Naive thymus-derived CD4-positive, alpha-beta T cell (primary cell): ENCODE data around the gene SIPA1L3. TPM values are rescaled to one million over a fixed set of nuclear protein-coding genes. Genes with fewer than 3 reads are reported as not detected.

Source experiments
- ATAC-seq: fragments of 150-1000 bp; cut with Tn5 transposase; 2 replicates; pipeline ENCODE4 v1.10.0; 2021; ENCODE audit warnings: mild to moderate bottlenecking, moderate library complexity
- CTCF ChIA-PET: fragments of 350-600 bp; sonication (Branson Sonifier 250); formaldehyde crosslinking; loops from one replicate; lab custom pipeline; 2021; ENCODE audit warnings: antibody characterized with exemption; lab: Charles Lee
- POLR2A ChIA-PET: fragments of 350-600 bp; sonication (Branson Sonifier 250); formaldehyde crosslinking; loops from one replicate; lab custom pipeline; 2021; ENCODE audit warnings: antibody characterized with exemption, inconsistent platforms; lab: Charles Lee
- DNase-seq, 9 donors: peaks; one replicate each; pipeline versions ENCODE4 v3.0.0 to v3.0.0-alpha.2; 2020 to 2022; ENCODE audit warnings: mixed read lengths in 1 of 9
- H3K27ac ChIP-seq: one replicate; pipeline ENCODE4 v1.7.0; 2013; ENCODE audit warnings: mild to moderate bottlenecking, low read depth, low read length, moderate library complexity
- H3K27me3 ChIP-seq, 2 donors: one replicate each; pipeline ENCODE4 v1.7.0; 2013; ENCODE audit warnings: low read length in 2 of 2, mild to moderate bottlenecking in 2 of 2, moderate library complexity in 2 of 2; ENCODE audit not compliant: control insufficient read depth in 2 of 2, insufficient read depth in 2 of 2
- H3K36me3 ChIP-seq, 3 experiments: 1 replicate in 2 of 3; 2 replicates in 1 of 3; pipeline ENCODE4 v1.7.0; 2013; ENCODE audit warnings: low read length in 3 of 3, mild to moderate bottlenecking in 3 of 3, moderate library complexity in 1 of 3; ENCODE audit not compliant: insufficient read depth in 3 of 3, control insufficient read depth in 2 of 3
- H3K4me1 ChIP-seq, 2 donors: one replicate each; pipeline ENCODE4 v1.7.0; 2013; ENCODE audit warnings: low read length in 2 of 2, mild to moderate bottlenecking in 2 of 2, moderate library complexity in 1 of 2; ENCODE audit not compliant: control insufficient read depth in 2 of 2, insufficient read depth in 2 of 2
- H3K4me3 ChIP-seq: 2 replicates; pipeline ENCODE4 v1.7.0; 2013; ENCODE audit warnings: mild to moderate bottlenecking, low read length
- H3K9me3 ChIP-seq, 3 experiments: 1 replicate in 2 of 3; 2 replicates in 1 of 3; pipeline ENCODE4 v1.7.0; 2013; ENCODE audit warnings: low read length in 3 of 3; ENCODE audit not compliant: control insufficient read depth in 2 of 3
- H3K27ac Mint-ChIP-seq, 9 donors: one replicate each; pipeline ENCODE4 v1.8.0; 2020 to 2022; ENCODE audit warnings: mixed read lengths in 9 of 9, mild to moderate bottlenecking in 8 of 9, moderate library complexity in 5 of 9, inconsistent platforms in 2 of 9
- H3K27me3 Mint-ChIP-seq, 5 donors: one replicate each; pipeline ENCODE4 v1.8.0; 2021 to 2022; ENCODE audit warnings: mixed read lengths in 5 of 5, mild to moderate bottlenecking in 1 of 5
- H3K36me3 Mint-ChIP-seq, 5 donors: one replicate each; pipeline ENCODE4 v1.8.0; 2020 to 2022; ENCODE audit warnings: mixed read lengths in 5 of 5, mild to moderate bottlenecking in 3 of 5, inconsistent platforms in 1 of 5
- H3K4me1 Mint-ChIP-seq, 7 donors: one replicate each; pipeline ENCODE4 v1.8.0; 2020 to 2022; ENCODE audit warnings: mixed read lengths in 7 of 7, mild to moderate bottlenecking in 3 of 7, inconsistent platforms in 1 of 7
- H3K4me3 Mint-ChIP-seq, 10 donors: one replicate each; pipeline ENCODE4 v1.8.0; 2020 to 2022; ENCODE audit warnings: mild to moderate bottlenecking in 10 of 10, mixed read lengths in 10 of 10, moderate library complexity in 6 of 10, inconsistent platforms in 2 of 10
- H3K9me3 Mint-ChIP-seq, 11 donors: one replicate each; pipeline ENCODE4 v1.8.0; 2020 to 2022; ENCODE audit warnings: mixed read lengths in 11 of 11, mild to moderate bottlenecking in 4 of 11, inconsistent platforms in 1 of 11, moderate library complexity in 1 of 11
- intact Hi-C, 2 donors: fragments of 100-400 bp; cut with micrococcal nuclease; formaldehyde crosslinking; loops; one replicate each; pipeline ENCODE4 v1.15.1; 2023
- polyA plus RNA-seq, 2 donors: library from polyadenylated mRNA; unstranded; fragments of 300-500 nt; fragmentation: Illumina TruSeq; gene quantifications; one replicate each; pipeline ENCODE4 v1.2.3, GENCODE V29; 2021
- total RNA-seq, 6 experiments: library from RNA in 5 of 6; stranded (reverse) in 5 of 6; gene quantifications; 1 replicate in 5 of 6; 2 replicates in 1 of 6; pipeline ENCODE4 v1.2.3 and lab custom pipeline; 2021 to 2026

The SIPA1L3 gene
- total and polyA plus RNA-seq, 7 experiments from 2014 or later, result 0.91 to 38.7 (median 22.5) TPM

GRCh38 chr19:38055010-38055409, 148.0 kb downstream of the SIPA1L3 start:
- Histone ChIP-seq H3K9me3 (no peaks in the 10 kb centered on the region), H3K36me3 (no peaks in the 10 kb centered on the region), H3K27me3 (no peaks in the 10 kb centered on the region), H3K27ac (no peak overlapping the region), H3K4me3 (no peak overlapping the region), H3K4me1 (peaks cover 0 to 6% of the 10 kb centered on the region in 2 donors)
- POLR2A ChIA-PET, result interaction anchor here (0.7 kb wide), 1 partner anchor 1278 kb away, joined by 4 read pairs; no protein-coding TSS in a partner anchor
- Mint-ChIP-seq H3K9me3 (peaks cover 0 to 7% (median 0%) of the 10 kb centered on the region in 11 donors), H3K4me3 (no peak overlapping the region), H3K27me3 (no peaks in the 10 kb centered on the region), H3K4me1 (peaks cover 0 to 16% (median 13%) of the 10 kb centered on the region in 7 donors), H3K36me3 (peaks cover 0 to 6% (median 5%) of the 10 kb centered on the region in 5 donors), H3K27ac (no peak overlapping the region)
- intact Hi-C loops, result no loop called here
- CTCF ChIA-PET, result interaction anchor here (0.6 kb wide), 1 partner anchor 176 kb away, joined by 3 read pairs; no protein-coding TSS in a partner anchor
- ATAC-seq (no peak), DNase-seq (no peak)

GRCh38 chr19:38055655-38056521, 148.9 kb downstream of the SIPA1L3 start:
- H3K4me3 ChIP-seq, result no peak overlapping the region
- H3K27ac ChIP-seq, result no peak overlapping the region
- Mint-ChIP-seq H3K4me3 (no peak overlapping the region), H3K27me3 (no peaks in the 10 kb centered on the region), H3K27ac (peak overlapping the region in 2 of 9 donors; percentile 0 to 59), H3K4me1 (peaks cover 0 to 20% (median 17%) of the 10 kb centered on the region in 7 donors), H3K9me3 (peaks cover 0 to 7% (median 0%) of the 10 kb centered on the region in 11 donors), H3K36me3 (peaks cover 0 to 6% (median 5%) of the 10 kb centered on the region in 5 donors)
- ATAC-seq (no peak), DNase-seq (no peak)
- no peaks in the 10 kb centered on the region for H3K27me3 ChIP-seq
- ChIA-PET CTCF (no interaction called here), POLR2A (interaction anchor here (0.8 kb wide), 1 partner anchor 460 kb away, joined by 3 read pairs; no protein-coding TSS in a partner anchor)
- H3K9me3 ChIP-seq, result no peaks in the 10 kb centered on the region
- H3K36me3 ChIP-seq, result no peaks in the 10 kb centered on the region
- intact Hi-C loops, result no loop called here
- peaks cover 0 to 9% of the 10 kb centered on the region in 2 donors for H3K4me1 ChIP-seq

GRCh38 chr19:38056646-38057045, 149.6 kb downstream of the SIPA1L3 start:
- CTCF ChIA-PET, result no interaction called here
- Histone ChIP-seq H3K27ac (no peak overlapping the region), H3K36me3 (no peaks in the 10 kb centered on the region), H3K4me3 (no peak overlapping the region), H3K4me1 (peaks cover 0 to 9% of the 10 kb centered on the region in 2 donors), H3K27me3 (no peaks in the 10 kb centered on the region), H3K9me3 (no peaks in the 10 kb centered on the region)
- Mint-ChIP-seq H3K9me3 (peaks cover 0 to 5% (median 0%) of the 10 kb centered on the region in 11 donors), H3K27ac (peak overlapping the region in 2 of 9 donors; percentile 0 to 11), H3K4me1 (peaks cover 0 to 23% (median 19%) of the 10 kb centered on the region in 7 donors), H3K36me3 (peaks cover 0 to 5% (median 5%) of the 10 kb centered on the region in 5 donors), H3K27me3 (no peaks in the 10 kb centered on the region), H3K4me3 (no peak overlapping the region)
- ATAC-seq (no peak), DNase-seq (no peak)
- POLR2A ChIA-PET, result interaction anchor here (0.8 to 1.8 kb wide), 2 partner anchors 8 to 460 kb away, joined by 3 to 8 read pairs; no protein-coding TSS in a partner anchor
- intact Hi-C loops, result no loop called here

GRCh38 chr19:38057959-38058690, 151.1 kb downstream of the SIPA1L3 start:
- Histone ChIP-seq H3K36me3 (no peaks in the 10 kb centered on the region), H3K27ac (no peak overlapping the region), H3K4me3 (no peak overlapping the region), H3K27me3 (no peaks in the 10 kb centered on the region), H3K4me1 (peaks cover 0 to 9% of the 10 kb centered on the region in 2 donors), H3K9me3 (no peaks in the 10 kb centered on the region)
- H3K27me3 Mint-ChIP-seq, result no peaks in the 10 kb centered on the region
- ATAC-seq, result no peak
- no peaks in the 10 kb centered on the region for H3K9me3 Mint-ChIP-seq
- intact Hi-C loops, result no loop called here
- H3K4me3 Mint-ChIP-seq, result no peak overlapping the region
- no peak for DNase-seq
- ChIA-PET POLR2A (interaction anchor here (1.8 to 2.5 kb wide), 2 partner anchors 9 kb away, joined by 8 to 22 read pairs; no protein-coding TSS in a partner anchor), CTCF (no interaction called here)
- H3K4me1 Mint-ChIP-seq, result peaks cover 0 to 23% (median 19%) of the 10 kb centered on the region in 7 donors
- peak overlapping the region in 7 of 9 donors; percentile 5 to 79 (median 58) for H3K27ac Mint-ChIP-seq
- peaks cover 0 to 2% (median 0%) of the 10 kb centered on the region in 5 donors for H3K36me3 Mint-ChIP-seq

GRCh38 chr19:38059897-38060296, 152.9 kb downstream of the SIPA1L3 start:
- CTCF ChIA-PET, result interaction anchor here (0.8 to 0.9 kb wide), 2 partner anchors 157 to 186 kb away, joined by 3 read pairs; no protein-coding TSS in a partner anchor
- Mint-ChIP-seq H3K4me3 (peak overlapping the region in 7 of 10 donors; percentile 29 to 73 (median 56)), H3K4me1 (peaks cover 0 to 23% (median 19%) of the 10 kb centered on the region in 7 donors), H3K9me3 (no peaks in the 10 kb centered on the region), H3K27me3 (no peaks in the 10 kb centered on the region), H3K27ac (peak overlapping the region; percentile 72 to 95 (median 88)), H3K36me3 (peaks cover 0 to 2% (median 0%) of the 10 kb centered on the region in 5 donors)
- Histone ChIP-seq H3K4me3 (no peak overlapping the region), H3K4me1 (peaks cover 0 to 9% of the 10 kb centered on the region in 2 donors), H3K36me3 (no peaks in the 10 kb centered on the region), H3K9me3 (no peaks in the 10 kb centered on the region), H3K27me3 (no peaks in the 10 kb centered on the region), H3K27ac (peak overlapping the region; percentile 51)
- ATAC-seq (peak; percentile 52), DNase-seq (peak in 5 of 9 donors; percentile 19 to 43 (median 29))
- intact Hi-C loops, result loop anchor here in 1 of 2 donors (1.0 kb wide), 1 partner anchor 11 kb away; no protein-coding TSS in a partner anchor
- POLR2A ChIA-PET, result interaction anchor here (2.5 kb wide), 1 partner anchor 10 kb away, joined by 22 read pairs; no protein-coding TSS in a partner anchor

GRCh38 chr19:38060331-38060730, 153.3 kb downstream of the SIPA1L3 start:
- Mint-ChIP-seq H3K27me3 (no peaks in the 10 kb centered on the region), H3K9me3 (no peaks in the 10 kb centered on the region), H3K27ac (peak overlapping the region; percentile 72 to 95 (median 88)), H3K4me3 (peak overlapping the region in 4 of 10 donors; percentile 37 to 73 (median 59)), H3K36me3 (peaks cover 0 to 2% (median 0%) of the 10 kb centered on the region in 5 donors), H3K4me1 (peaks cover 0 to 20% (median 19%) of the 10 kb centered on the region in 7 donors)
- ChIA-PET POLR2A (interaction anchor here (2.5 kb wide), 1 partner anchor 11 kb away, joined by 22 read pairs; no protein-coding TSS in a partner anchor), CTCF (interaction anchor here (0.8 to 0.9 kb wide), 2 partner anchors 157 to 186 kb away, joined by 3 read pairs; no protein-coding TSS in a partner anchor)
- Histone ChIP-seq H3K27me3 (no peaks in the 10 kb centered on the region), H3K36me3 (no peaks in the 10 kb centered on the region), H3K4me3 (no peak overlapping the region), H3K9me3 (no peaks in the 10 kb centered on the region), H3K27ac (peak overlapping the region; percentile 51), H3K4me1 (peaks cover 0 to 9% of the 10 kb centered on the region in 2 donors)
- ATAC-seq, result no peak
- DNase-seq, result no peak
- intact Hi-C loops, result loop anchor here in 1 of 2 donors (1.0 kb wide), 1 partner anchor 11 kb away; no protein-coding TSS in a partner anchor
